ENCODE measurements around the gene GNL1. TPM values are rescaled to one million over a fixed set of nuclear protein-coding genes. Genes with fewer than 3 reads are reported as not detected.

GNL1 gene
- polyA plus RNA-seq, 6 donors from 2014 or later, result 23.8 to 47.4 (median 36.8) TPM

- H3K4me1 Mint-ChIP-seq, result peaks cover 0 to 10% (median 5%) of the 10 kb centered on the region in 3 donors
- H3K4me3 Mint-ChIP-seq, result no peak overlapping the region
- H3K9me3 Mint-ChIP-seq, result no peaks in the 10 kb centered on the region
- DNase-seq (no peak), ATAC-seq (ENCODE audit: low read depth in 2 of 2) (no peak)
- peaks cover 27% of the 10 kb centered on the region in 2 donors for H3K36me3 Mint-ChIP-seq
- peak overlapping the region in 1 of 6 donors; percentile 57 for H3K27ac Mint-ChIP-seq
- no peaks in the 10 kb centered on the region for H3K27me3 Mint-ChIP-seq
These were observed 33.6 kb upstream of the GNL1 start for GRCh38 chr6:30589754-30590358.

GRCh38 chr6:30583921-30584320 lies 27.6 kb upstream of the GNL1 start:
- Mint-ChIP-seq H3K4me1 (peaks cover 0 to 5% (median 5%) of the 10 kb centered on the region in 3 donors), H3K27me3 (no peaks in the 10 kb centered on the region), H3K4me3 (no peak overlapping the region), H3K9me3 (no peaks in the 10 kb centered on the region), H3K27ac (peak overlapping the region in 3 of 6 donors; percentile 42 to 92 (median 78)), H3K36me3 (peaks cover 18 to 57% of the 10 kb centered on the region in 2 donors)
- ATAC-seq (ENCODE audit: low read depth in 2 of 2), result no peak
- no peak for DNase-seq

DNA sequence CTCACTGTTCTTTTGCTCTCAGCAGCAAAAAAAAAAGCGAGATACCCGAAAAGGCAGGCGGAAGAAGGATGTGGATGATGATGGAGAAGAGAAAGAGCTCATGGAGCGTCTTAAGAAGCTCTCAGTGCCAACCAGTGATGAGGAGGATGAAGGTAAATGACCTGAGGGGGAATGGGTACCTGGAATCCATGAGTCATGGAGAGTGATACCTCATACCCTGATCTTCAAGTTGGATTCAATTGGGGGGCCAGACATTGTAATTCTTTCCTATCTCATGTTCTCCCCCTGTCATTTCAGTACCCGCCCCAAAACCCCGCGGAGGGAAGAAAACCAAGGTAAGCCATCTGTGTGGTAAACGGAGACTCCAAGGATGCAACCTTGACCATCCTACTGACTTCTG lies 21.8 kb upstream of the GNL1 start:
- Mint-ChIP-seq H3K4me3 (no peak overlapping the region), H3K27ac (peak overlapping the region in 1 of 6 donors; percentile 11), H3K27me3 (no peaks in the 10 kb centered on the region), H3K9me3 (no peaks in the 10 kb centered on the region), H3K4me1 (peaks cover 26 to 28% (median 27%) of the 10 kb centered on the region in 3 donors), H3K36me3 (peaks cover 18 to 50% of the 10 kb centered on the region in 2 donors)
- ATAC-seq (ENCODE audit: low read depth in 2 of 2), result no peak
- no peak for DNase-seq

DNA sequence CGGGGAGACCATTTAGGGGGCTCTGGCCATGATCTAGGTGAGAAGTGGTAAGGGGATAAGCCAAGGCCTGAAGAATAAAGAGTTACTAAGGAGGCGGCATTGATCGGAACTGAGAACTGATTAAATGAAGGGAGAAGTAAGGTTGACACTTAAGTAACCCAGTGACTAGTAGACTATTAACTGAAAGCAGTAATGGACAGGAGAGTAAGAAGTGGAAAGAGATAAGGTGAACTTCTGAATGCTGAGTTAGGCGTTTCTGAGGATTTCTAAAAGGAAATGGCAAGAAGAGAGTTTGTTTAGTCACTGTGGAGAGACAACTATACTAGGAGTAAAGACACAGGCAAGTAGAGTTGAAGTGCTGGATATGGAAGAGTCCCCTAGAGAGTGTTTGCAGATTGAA lies 16.8 kb upstream of the GNL1 start:
- H3K27ac Mint-ChIP-seq, result peak overlapping the region in 5 of 6 donors; percentile 56 to 100 (median 96)

GRCh38 chr6:30572148-30572547 lies 15.9 kb upstream of the GNL1 start:
- Mint-ChIP-seq H3K9me3 (no peaks in the 10 kb centered on the region), H3K36me3 (peaks cover 2 to 8% of the 10 kb centered on the region in 2 donors), H3K4me3 (peak overlapping the region; percentile 90 to 100 (median 100)), H3K27me3 (no peaks in the 10 kb centered on the region), H3K27ac (peak overlapping the region; percentile 97 to 100 (median 99)), H3K4me1 (peaks cover 54 to 62% (median 59%) of the 10 kb centered on the region in 3 donors)
- DNase-seq (no peak), ATAC-seq (ENCODE audit: low read depth in 2 of 2) (no peak)

More for the DNA sequence above, 16.8 kb upstream of the GNL1 start:
- ATAC-seq (ENCODE audit: low read depth in 2 of 2) (no peak), DNase-seq (no peak)
- Mint-ChIP-seq H3K27me3 (no peaks in the 10 kb centered on the region), H3K4me3 (peak overlapping the region in 6 of 8 donors; percentile 33 to 100 (median 80)), H3K9me3 (no peaks in the 10 kb centered on the region), H3K4me1 (peaks cover 59 to 62% (median 60%) of the 10 kb centered on the region in 3 donors), H3K36me3 (peaks cover 8 to 18% of the 10 kb centered on the region in 2 donors)

- Mint-ChIP-seq H3K9me3 (no peaks in the 10 kb centered on the region), H3K27ac (peak overlapping the region; percentile 97 to 100 (median 99)), H3K4me3 (peak overlapping the region; percentile 90 to 100 (median 100)), H3K27me3 (no peaks in the 10 kb centered on the region), H3K4me1 (peaks cover 54 to 62% (median 57%) of the 10 kb centered on the region in 3 donors), H3K36me3 (peaks cover 0 to 4% of the 10 kb centered on the region in 2 donors)
- ATAC-seq (ENCODE audit: low read depth in 2 of 2) (no peak), DNase-seq (no peak)
These were observed 15.4 kb upstream of the GNL1 start for GRCh38 chr6:30571762-30572082.

DNA sequence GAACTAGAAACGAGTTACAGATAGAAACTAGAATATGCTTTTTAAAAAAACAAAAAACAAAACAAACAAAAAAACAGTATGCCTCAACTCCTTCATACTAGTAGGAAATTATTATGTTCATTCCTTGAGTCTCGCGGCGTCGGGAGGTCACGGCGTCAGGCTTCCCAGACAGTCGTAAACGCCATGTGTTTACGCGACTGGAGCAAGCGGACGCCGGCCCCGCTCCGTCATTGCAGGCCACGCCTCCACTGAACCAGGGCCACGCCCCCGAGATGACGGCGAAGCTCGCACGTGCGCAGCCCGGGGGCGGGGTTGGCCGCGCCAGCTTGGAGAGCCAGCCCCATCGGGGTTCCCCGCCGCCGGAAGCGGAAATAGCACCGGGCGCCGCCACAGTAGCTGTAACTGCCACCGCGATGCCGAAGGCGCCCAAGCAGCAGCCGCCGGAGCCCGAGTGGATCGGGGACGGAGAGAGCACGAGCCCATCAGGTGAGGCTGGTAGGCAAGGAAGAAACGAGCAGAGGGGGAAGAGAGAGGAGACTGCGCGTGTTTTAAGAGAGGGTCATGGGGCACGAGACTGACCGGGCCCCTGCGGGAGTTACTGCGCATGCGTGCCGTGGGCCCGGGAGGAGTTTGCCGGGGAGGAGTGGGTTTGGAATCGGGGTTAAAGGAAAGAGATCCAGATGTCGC lies 14.9 kb upstream of the GNL1 start, which contains the start of gene ABCF1:
TSS of gene ABCF1 (plus strand) at position 368 of the 687 bp plus-strand sequence. CDS start at position 414, 46 bp downstream.
- no peaks in the 10 kb centered on the region for H3K27me3 Mint-ChIP-seq
- H3K4me1 Mint-ChIP-seq, result peaks cover 49 to 58% (median 53%) of the 10 kb centered on the region in 3 donors
- DNase-seq (peak; percentile 100), ATAC-seq (ENCODE audit: low read depth in 2 of 2) (peak; percentile 91 to 92)
- H3K9me3 Mint-ChIP-seq, result no peaks in the 10 kb centered on the region
- peak within 1 kb of the TSS; percentile 97 to 100 (median 99) for H3K27ac Mint-ChIP-seq
- peak within 1 kb of the TSS; percentile 90 to 100 (median 100) for H3K4me3 Mint-ChIP-seq
- H3K36me3 Mint-ChIP-seq, result no peaks in the 10 kb centered on the region

DNA sequence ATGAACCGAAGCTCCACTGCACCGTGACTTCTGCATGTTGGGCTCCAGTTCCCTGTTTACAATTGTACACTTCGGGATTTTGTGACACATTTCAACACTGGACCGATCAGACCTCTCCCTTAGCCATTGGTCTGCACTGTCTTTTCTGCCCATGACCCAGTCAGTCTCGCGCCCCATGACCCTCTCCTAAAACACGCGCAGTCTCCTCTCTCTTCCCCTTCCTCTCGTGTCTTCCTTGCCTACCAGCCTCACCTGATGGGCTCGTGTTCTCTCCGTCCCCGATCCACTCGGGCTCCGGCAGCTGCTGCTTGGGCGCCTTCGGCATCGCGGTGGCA lies 14.4 kb upstream of the GNL1 start:
- H3K36me3 Mint-ChIP-seq, result no peaks in the 10 kb centered on the region
- DNase-seq (no peak), ATAC-seq (ENCODE audit: low read depth in 2 of 2) (peak; percentile 28 to 32)
- peak overlapping the region; percentile 97 to 100 (median 99) for H3K27ac Mint-ChIP-seq
- H3K4me1 Mint-ChIP-seq, result peaks cover 49 to 61% (median 53%) of the 10 kb centered on the region in 3 donors
- H3K27me3 Mint-ChIP-seq, result no peaks in the 10 kb centered on the region
- no peaks in the 10 kb centered on the region for H3K9me3 Mint-ChIP-seq
- peak overlapping the region; percentile 90 to 100 (median 100) for H3K4me3 Mint-ChIP-seq

DNA sequence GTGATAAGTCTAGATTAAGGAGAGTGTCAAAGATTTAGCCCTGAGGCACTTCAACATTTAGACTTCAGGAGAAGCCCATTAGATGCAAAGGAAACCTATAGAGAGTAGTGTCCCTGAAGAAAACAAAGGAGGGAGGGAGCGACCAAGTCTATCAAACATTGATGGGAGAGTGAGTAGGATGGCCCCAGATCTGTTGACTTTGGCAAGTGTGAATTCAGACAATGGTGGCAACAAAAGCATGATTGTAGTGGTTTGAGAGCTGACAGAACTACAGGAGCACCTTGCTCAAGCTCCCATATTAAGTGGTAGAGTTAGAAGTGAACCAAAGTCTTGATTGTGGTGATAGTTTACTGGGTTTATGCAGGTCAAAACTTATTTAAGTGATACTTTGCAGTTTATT lies 14.0 kb upstream of the GNL1 start:
- Mint-ChIP-seq H3K27me3 (no peaks in the 10 kb centered on the region), H3K36me3 (no peaks in the 10 kb centered on the region), H3K4me1 (peaks cover 47 to 59% (median 53%) of the 10 kb centered on the region in 3 donors), H3K4me3 (peak overlapping the region; percentile 90 to 100 (median 100)), H3K9me3 (no peaks in the 10 kb centered on the region), H3K27ac (peak overlapping the region; percentile 73 to 99 (median 99))
- no peak for DNase-seq
- no peak for ATAC-seq (ENCODE audit: low read depth in 2 of 2)

DNA sequence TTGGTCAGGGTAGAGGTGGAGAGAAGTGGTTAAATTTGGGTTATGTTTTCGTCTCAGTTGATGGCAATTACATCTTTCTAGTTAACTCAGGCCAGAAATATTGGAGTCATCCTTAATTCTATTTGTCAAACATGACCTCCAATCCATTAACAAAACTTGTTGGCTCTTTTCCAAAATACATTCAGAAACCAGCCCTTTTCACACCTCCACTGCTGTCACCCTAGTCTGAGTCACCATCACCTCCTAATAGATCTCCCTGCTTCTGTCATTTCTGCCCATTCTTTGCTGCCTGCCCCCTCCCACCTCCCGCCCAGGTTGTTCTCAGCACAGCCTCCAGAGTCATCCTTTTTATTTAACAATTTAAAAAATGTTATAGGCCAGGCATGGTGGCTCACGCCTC lies 12.0 kb upstream of the GNL1 start:
- peaks cover 38 to 44% (median 42%) of the 10 kb centered on the region in 3 donors for H3K4me1 Mint-ChIP-seq
- ATAC-seq (ENCODE audit: low read depth in 2 of 2), result no peak
- peaks cover 0 to under 1% of the 10 kb centered on the region in 2 donors for H3K36me3 Mint-ChIP-seq
- H3K4me3 Mint-ChIP-seq, result peak overlapping the region in 1 of 8 donors; percentile 40
- no peaks in the 10 kb centered on the region for H3K27me3 Mint-ChIP-seq
- no peaks in the 10 kb centered on the region for H3K9me3 Mint-ChIP-seq
- peak overlapping the region in 1 of 6 donors; percentile 30 for H3K27ac Mint-ChIP-seq
- no peak for DNase-seq

GRCh38 chr6:30565772-30566171 lies 9.5 kb upstream of the GNL1 start:
- H3K36me3 Mint-ChIP-seq, result peaks cover 0 to 10% of the 10 kb centered on the region in 2 donors
- H3K4me1 Mint-ChIP-seq, result peaks cover 14 to 26% (median 20%) of the 10 kb centered on the region in 3 donors
- H3K27ac Mint-ChIP-seq, result peak overlapping the region in 2 of 6 donors; percentile 18 to 65
- H3K4me3 Mint-ChIP-seq, result no peak overlapping the region
- no peaks in the 10 kb centered on the region for H3K9me3 Mint-ChIP-seq
- ATAC-seq (ENCODE audit: low read depth in 2 of 2) (no peak), DNase-seq (no peak)
- H3K27me3 Mint-ChIP-seq, result no peaks in the 10 kb centered on the region

DNA sequence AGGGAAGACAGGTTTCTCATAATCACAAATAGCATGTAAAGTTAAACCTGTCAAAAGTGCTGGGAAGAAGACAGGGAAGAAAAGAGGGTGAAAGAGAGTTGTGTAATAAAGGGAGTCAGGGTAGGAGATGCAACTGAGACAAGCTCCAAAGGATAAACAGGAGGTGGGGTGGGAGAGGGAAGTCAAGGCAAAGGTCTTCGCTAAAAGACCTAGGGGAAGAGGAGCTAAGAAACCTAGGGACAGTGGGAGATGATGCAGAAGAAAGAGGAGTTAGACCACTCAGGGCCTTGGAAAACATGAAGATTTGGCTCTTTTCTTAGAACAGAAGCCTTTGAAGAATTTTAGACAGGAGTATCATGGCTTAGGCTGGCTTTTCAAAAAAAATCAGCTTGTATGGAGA lies 7.8 kb upstream of the GNL1 start:
- peak overlapping the region in 3 of 6 donors; percentile 21 to 37 (median 30) for H3K27ac Mint-ChIP-seq
- peaks cover 0 to 10% of the 10 kb centered on the region in 2 donors for H3K36me3 Mint-ChIP-seq
- H3K4me1 Mint-ChIP-seq, result peaks cover 7 to 19% (median 19%) of the 10 kb centered on the region in 3 donors
- DNase-seq (no peak), ATAC-seq (ENCODE audit: low read depth in 2 of 2) (no peak)
- no peak overlapping the region for H3K4me3 Mint-ChIP-seq
- H3K9me3 Mint-ChIP-seq, result no peaks in the 10 kb centered on the region
- H3K27me3 Mint-ChIP-seq, result no peaks in the 10 kb centered on the region

DNA sequence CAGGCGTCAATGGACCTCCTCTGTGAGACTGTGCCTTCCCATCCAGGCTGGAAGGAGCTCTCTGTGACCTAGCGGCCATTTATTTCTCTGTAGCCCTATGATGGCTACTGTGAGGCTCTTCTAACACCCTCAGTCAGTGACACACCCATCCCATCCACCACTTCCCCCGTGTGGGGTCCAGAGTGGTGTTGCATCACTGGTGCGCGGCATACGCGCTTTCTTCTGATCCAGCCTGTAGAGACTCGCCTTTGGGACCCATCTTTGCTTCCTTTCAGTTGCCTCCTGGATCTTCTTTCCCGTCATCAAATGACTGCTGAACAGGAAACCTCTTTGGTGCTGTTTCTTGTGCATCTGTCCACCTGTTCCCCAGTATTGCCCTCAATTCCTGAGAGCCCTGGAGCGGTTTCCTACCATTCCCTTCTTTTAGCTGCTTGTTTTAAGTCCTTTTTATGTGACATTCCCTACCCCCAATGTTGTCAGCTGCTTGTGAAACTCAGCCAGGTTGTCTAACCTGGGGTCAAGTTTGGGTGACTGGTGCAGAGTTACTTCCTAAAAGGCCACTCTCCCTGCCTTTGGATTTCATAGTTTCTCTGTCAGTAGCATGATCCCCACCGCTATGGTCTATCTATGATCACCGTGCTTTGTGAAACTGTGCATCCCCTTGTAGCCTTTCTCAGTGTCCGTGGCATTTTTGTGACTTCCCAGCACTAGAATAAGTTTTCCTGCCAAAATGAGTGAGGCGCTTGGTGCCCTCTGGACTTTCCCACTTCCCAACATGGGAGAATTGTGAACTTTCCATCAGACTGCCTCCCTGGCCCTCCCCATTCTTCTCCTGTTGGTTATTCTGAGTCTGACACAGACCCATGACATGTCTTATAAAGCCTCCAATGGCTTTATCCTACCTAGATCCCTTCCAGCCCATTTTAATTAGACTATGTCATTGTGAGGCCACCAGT lies 6.5 kb upstream of the GNL1 start:
- DNase-seq (no peak), ATAC-seq (ENCODE audit: low read depth in 2 of 2) (no peak)
- Mint-ChIP-seq H3K9me3 (no peaks in the 10 kb centered on the region), H3K4me1 (peaks cover 15 to 27% (median 21%) of the 10 kb centered on the region in 3 donors), H3K36me3 (peaks cover 0 to 10% of the 10 kb centered on the region in 2 donors), H3K4me3 (peak overlapping the region in 1 of 8 donors; percentile 75), H3K27me3 (no peaks in the 10 kb centered on the region), H3K27ac (peak overlapping the region in 4 of 6 donors; percentile 57 to 89 (median 84))

Measured in naive B cell (primary cell).